H1 (cell line): ENCODE results near the gene KPNA6. TPM values are rescaled to one million over a fixed set of nuclear protein-coding genes. Genes with fewer than 3 reads are reported as not detected.

ENCODE experiments used
- CTCF ChIA-PET: fragments of 300-600 bp; sonication (Branson Sonifier 250); formaldehyde crosslinking; loops from one replicate; lab custom pipeline; 2021; ENCODE audit not compliant: partially characterized antibody; lab: Charles Lee
- POLR2A ChIA-PET: fragments of 300-600 bp; sonication (Branson Sonifier 250); formaldehyde crosslinking; loops from one replicate; lab custom pipeline; 2021; ENCODE audit warnings: inconsistent platforms; ENCODE audit not compliant: partially characterized antibody; lab: Charles Lee
- DNase-seq, 2 experiments: peaks; one replicate each; pipeline versions ENCODE4 v3.0.0 to v3.0.0-alpha.2; 2010 to 2022; ENCODE audit warnings: low spot score in 2 of 2, low read depth in 1 of 2, mixed read lengths in 1 of 2
- FAIRE-seq: peaks from 2 replicates; lab custom pipeline; 2011; peaks lifted over from hg19 to GRCh38; lab: Jason Lieb, UNC
- H2AFZ ChIP-seq: 2 replicates; pipeline ENCODE4 v1.8.1; 2012; ENCODE audit warnings: low read length, inconsistent platforms
- H2AK5ac ChIP-seq: 2 replicates; pipeline ENCODE4 v1.6.1; 2013; ENCODE audit warnings: low read depth, low read length
- H2BK120ac ChIP-seq: replicated peaks from 2 replicates; pipeline ENCODE3; 2013; ENCODE audit warnings: low read depth, low read length, inconsistent platforms
- H2BK12ac ChIP-seq: 2 replicates; pipeline ENCODE4 v1.6.1; 2013; ENCODE audit warnings: low read depth, low read length
- H2BK15ac ChIP-seq: 2 replicates; pipeline ENCODE4 v1.6.1; 2013; ENCODE audit warnings: low read length
- H2BK20ac ChIP-seq: 2 replicates; pipeline ENCODE4 v1.6.1; 2013; ENCODE audit warnings: low read length
- H2BK5ac ChIP-seq: 2 replicates; pipeline ENCODE4 v1.6.1; 2013; ENCODE audit warnings: low read depth, low read length
- H3K14ac ChIP-seq: 2 replicates; pipeline ENCODE4 v1.6.1; 2013; ENCODE audit warnings: inconsistent platforms; ENCODE audit not compliant: insufficient read length
- H3K18ac ChIP-seq: 2 replicates; pipeline ENCODE4 v1.6.1; 2013; ENCODE audit warnings: low read length; ENCODE audit errors: extremely low read depth
- H3K23ac ChIP-seq: 2 replicates; pipeline ENCODE4 v1.6.1; 2013; ENCODE audit warnings: inconsistent platforms; ENCODE audit not compliant: insufficient read length
- H3K23me2 ChIP-seq: 2 replicates; pipeline ENCODE4 v1.6.1; 2013; ENCODE audit warnings: low read depth, low read length
- H3K27ac ChIP-seq: 2 replicates; pipeline ENCODE4 v1.6.1; 2011; ENCODE audit warnings: low read depth, low read length, inconsistent platforms
- H3K27me3 ChIP-seq, 4 experiments: replicated peaks in 1 of 4; 1 replicate in 1 of 4; 2 replicates in 3 of 4; pipeline versions ENCODE4 v1.6.1 to v1.8.1; 2011 to 2013; ENCODE audit warnings: low read length in 3 of 4, mild to moderate bottlenecking in 3 of 4, inconsistent platforms in 2 of 4, mixed read lengths in 2 of 4, moderate library complexity in 1 of 4; ENCODE audit not compliant: control insufficient read depth in 3 of 4, insufficient read depth in 3 of 4; ENCODE audit errors: extremely low read depth in 1 of 4
- H3K36me3 ChIP-seq, 4 experiments: 2 replicates each; pipeline versions ENCODE4 v1.6.1 to v1.8.1; 2011 to 2013; ENCODE audit warnings: mild to moderate bottlenecking in 4 of 4, low read length in 3 of 4, moderate library complexity in 2 of 4, control low read depth in 1 of 4, inconsistent platforms in 1 of 4; ENCODE audit not compliant: insufficient read depth in 4 of 4, control insufficient read depth in 2 of 4
- H3K4ac ChIP-seq: replicated peaks from 2 replicates; pipeline ENCODE3; 2013; ENCODE audit warnings: low read length, low read depth, mixed read lengths, inconsistent platforms; ENCODE audit not compliant: insufficient read length
- H3K4me1 ChIP-seq, 4 experiments: replicated peaks in 1 of 4; 1 replicate in 1 of 4; 2 replicates in 3 of 4; pipeline versions ENCODE4 v1.6.1 to v1.8.1; 2011 to 2013; ENCODE audit warnings: low read length in 3 of 4, inconsistent platforms in 2 of 4, mixed read lengths in 1 of 4; ENCODE audit not compliant: insufficient read depth in 4 of 4, control insufficient read depth in 3 of 4
- H3K4me2 ChIP-seq, 2 experiments: 2 replicates each; pipeline versions ENCODE4 v1.6.1 to v1.8.1; 2011 to 2013; ENCODE audit warnings: low read depth in 2 of 2, low read length in 2 of 2, control low read depth in 1 of 2, inconsistent platforms in 1 of 2, mild to moderate bottlenecking in 1 of 2; ENCODE audit not compliant: insufficient read depth in 1 of 2
- H3K4me3 ChIP-seq, 4 experiments: fragments of 200-600, 300-600 bp in 1 of 4; sonication (generic), shearing (Covaris generic), sonication (Bioruptor Twin) in 1 of 4; 2 replicates each; pipeline versions ENCODE4 v1.5.1 to v1.8.1; 2011 to 2016; ENCODE audit warnings: low read length in 4 of 4, low read depth in 3 of 4, control low read depth in 2 of 4, inconsistent platforms in 2 of 4, mild to moderate bottlenecking in 2 of 4, mixed read lengths in 1 of 4, moderate library complexity in 1 of 4; ENCODE audit not compliant: insufficient read depth in 2 of 4; ENCODE audit errors: extremely low read depth in 1 of 4
- H3K56ac ChIP-seq: replicated peaks from 2 replicates; pipeline ENCODE3; 2013; ENCODE audit warnings: low read depth, mild to moderate bottlenecking, mixed read lengths, low read length, inconsistent platforms; ENCODE audit not compliant: insufficient read length
- H3K79me1 ChIP-seq: 2 replicates; pipeline ENCODE4 v1.6.1; 2013; ENCODE audit warnings: low read depth, low read length, control low read depth
- H3K79me2 ChIP-seq, 2 experiments: 2 replicates each; pipeline versions ENCODE4 v1.6.1 to v1.8.1; 2012 to 2013; ENCODE audit warnings: low read length in 2 of 2, mild to moderate bottlenecking in 2 of 2, inconsistent platforms in 1 of 2; ENCODE audit not compliant: insufficient read depth in 2 of 2, control insufficient read depth in 1 of 2
- H3K9ac ChIP-seq, 4 experiments: replicated peaks in 1 of 4; 1 replicate in 1 of 4; 2 replicates in 3 of 4; pipeline versions ENCODE4 v1.6.1 to v1.8.1; 2011 to 2013; ENCODE audit warnings: low read depth in 3 of 4, low read length in 3 of 4, control low read depth in 2 of 4, mild to moderate bottlenecking in 2 of 4, moderate library complexity in 2 of 4, inconsistent platforms in 1 of 4; ENCODE audit errors: extremely low read depth in 1 of 4
- H3K9me3 ChIP-seq, 2 experiments: 2 replicates each; pipeline versions ENCODE4 v1.6.1 to v1.8.1; 2012 to 2013; ENCODE audit warnings: mild to moderate bottlenecking in 2 of 2, moderate library complexity in 2 of 2, control low read depth in 1 of 2, inconsistent platforms in 1 of 2, low read depth in 1 of 2, low read length in 1 of 2, mixed read lengths in 1 of 2; ENCODE audit not compliant: insufficient read depth in 2 of 2
- H4K20me1 ChIP-seq, 2 experiments: replicated peaks in 1 of 2; 2 replicates each; pipeline versions ENCODE3 to v1.8.1; 2011 to 2013; ENCODE audit warnings: inconsistent platforms in 2 of 2, low read length in 2 of 2, mild to moderate bottlenecking in 1 of 2; ENCODE audit not compliant: insufficient read depth in 2 of 2, control insufficient read depth in 1 of 2
- H4K5ac ChIP-seq: 2 replicates; pipeline ENCODE4 v1.6.1; 2013; ENCODE audit warnings: low read length, low read depth, mixed read lengths, inconsistent platforms; ENCODE audit not compliant: insufficient read length
- H4K8ac ChIP-seq: 2 replicates; pipeline ENCODE4 v1.8.0; 2013; ENCODE audit warnings: mild to moderate bottlenecking, moderate library complexity, low read length, inconsistent platforms; ENCODE audit not compliant: insufficient read depth; ENCODE audit errors: extremely low read depth
- H4K91ac ChIP-seq: replicated peaks from 2 replicates; pipeline ENCODE3; 2013; ENCODE audit warnings: low read length, mixed read lengths, inconsistent platforms; ENCODE audit not compliant: insufficient read length
- BACH1 ChIP-seq: IDR thresholded peaks from 2 replicates; pipeline ENCODE4 v1.6.1; 2012; ENCODE audit warnings: low read length, improper control_type of control experiment
- EZH2 ChIP-seq: fragments of 200-600 bp; sonication (generic); IDR thresholded peaks from 2 replicates; pipeline ENCODE4 v1.7.1; 2012; ENCODE audit warnings: low read depth, mild to moderate bottlenecking, moderate library complexity, low read length, inconsistent platforms; ENCODE audit not compliant: severe bottlenecking
- RNF2 ChIP-seq: fragments of 200-900, 300-1000 bp; sonication (generic); IDR thresholded peaks from 2 replicates; pipeline ENCODE4 v1.7.1; 2016; ENCODE audit warnings: borderline replicate concordance, low read depth, mild to moderate bottlenecking, antibody characterized with exemption, low read length; ENCODE audit not compliant: poor library complexity, severe bottlenecking; ENCODE audit errors: missing control alignments
- WGBS, 2 experiments: shearing (Covaris generic) in 1 of 2; methylation state at CpG; one replicate each; pipeline versions ENCODE4 v1.1.6 to v1.1.7; 2013 to 2015; ENCODE audit warnings: low lambda C conversion rate in 2 of 2, mixed read lengths in 2 of 2, inconsistent platforms in 1 of 2, low coverage in 1 of 2, missing lambda C conversion rate in 1 of 2; ENCODE audit not compliant: insufficient replicate concordance in 2 of 2, insufficient coverage in 1 of 2, insufficient read length in 1 of 2; ENCODE audit errors: extremely low coverage in 1 of 2, missing lambda C conversion rate in 1 of 2; 5-methylcytosine and 5-hydroxymethylcytosine counted together
- polyA plus RNA-seq, 7 experiments: library from polyadenylated mRNA; depleted of rRNA in 3 of 7; stranded (reverse) in 5 of 7; unstranded in 2 of 7; fragments of >200 nt in 5 of 7; fragments of 200-250 nt in 2 of 7; gene quantifications; 1 replicate in 5 of 7; 2 replicates in 1 of 7; 4 replicates in 1 of 7; pipeline versions ENCODE4 v1.2.1 to v1.2.3, GENCODE V29; 2011 to 2013; ENCODE audit warnings: missing spikeins in 2 of 7, mixed read lengths in 2 of 7
- total RNA-seq: library from RNA; stranded (reverse); fragmentation: NEBNext Ultra II Directional; extraction: Animal tissue kit (Norgen Biotek cat#: 25700); gene quantifications from 2 replicates; pipeline ENCODE4 v1.2.1, GENCODE V29; 2021

The KPNA6 gene
- total and polyA plus RNA-seq, 2 of the 8 experiments (the other 6 are each of a cell fraction or from before 2014, with no cell fraction given) = 24.2 to 120 TPM

GRCh38 chr1:32144033-32144432, 36.2 kb downstream of the KPNA6 start:
- Histone ChIP-seq H3K4me2 (no peak overlapping the region), H3K27ac (no peak overlapping the region), H3K79me1 (peaks cover 2% of the 10 kb centered on the region; the same call in 1 of the 2 replicates), H4K5ac (no peak overlapping the region), H3K18ac (no peak overlapping the region), H3K23me2 (no peaks in the 10 kb centered on the region), H4K8ac (no peak overlapping the region), H2BK5ac (no peak overlapping the region), H4K20me1 (peaks cover 4 to 10% of the 10 kb centered on the region in 2 experiments), H3K9me3 (no peaks in the 10 kb centered on the region), H2BK12ac (no peak overlapping the region), H3K9ac (no peak overlapping the region), H2BK15ac (no peak overlapping the region), H3K56ac (no peak overlapping the region), H2BK20ac (no peak overlapping the region), H4K91ac (no peak overlapping the region), H3K4me3 (no peak overlapping the region), H3K4me1 (no peaks in the 10 kb centered on the region), H2AFZ (no peak overlapping the region), H3K4ac (no peak overlapping the region), H3K23ac (no peak overlapping the region), H3K14ac (no peak overlapping the region), H3K36me3 (no peaks in the 10 kb centered on the region), H3K79me2 (peaks cover 0 to 76% of the 10 kb centered on the region in 2 experiments; a peak in 2 of 4 replicates), H3K27me3 (no peaks in the 10 kb centered on the region), H2BK120ac (no peak overlapping the region), H2AK5ac (no peak overlapping the region)
- ChIA-PET CTCF (no interaction called here), POLR2A (interaction anchor here (2.2 kb wide), 1 partner anchor 36 kb away, joined by 7 read pairs; the partner anchor contains the start of gene KPNA6)
- DNase-seq (no peak), FAIRE-seq (no peak)
- WGBS, 2 experiments = 93% methylated on average over 3 of the region's 3 CpGs; no CpG with 5 or more reads in 1 of the 2 experiments
- TF ChIP-seq RNF2 (no peak), BACH1 (no peak), EZH2 (no peak)
